ENCODE results near the gene ZNF175. TPM values are rescaled to one million over a fixed set of nuclear protein-coding genes. Genes with fewer than 3 reads are reported as not detected.
A peak's percentile ranks its signal among the peaks of the same experiment; 100 is the strongest.

ZNF175 gene
- total and polyA plus RNA-seq, 9 of the 15 experiments (the other 6 are each of a cell fraction or from before 2014, with no cell fraction given), result 3.7 to 37.9 (median 14.0) TPM

DNA sequence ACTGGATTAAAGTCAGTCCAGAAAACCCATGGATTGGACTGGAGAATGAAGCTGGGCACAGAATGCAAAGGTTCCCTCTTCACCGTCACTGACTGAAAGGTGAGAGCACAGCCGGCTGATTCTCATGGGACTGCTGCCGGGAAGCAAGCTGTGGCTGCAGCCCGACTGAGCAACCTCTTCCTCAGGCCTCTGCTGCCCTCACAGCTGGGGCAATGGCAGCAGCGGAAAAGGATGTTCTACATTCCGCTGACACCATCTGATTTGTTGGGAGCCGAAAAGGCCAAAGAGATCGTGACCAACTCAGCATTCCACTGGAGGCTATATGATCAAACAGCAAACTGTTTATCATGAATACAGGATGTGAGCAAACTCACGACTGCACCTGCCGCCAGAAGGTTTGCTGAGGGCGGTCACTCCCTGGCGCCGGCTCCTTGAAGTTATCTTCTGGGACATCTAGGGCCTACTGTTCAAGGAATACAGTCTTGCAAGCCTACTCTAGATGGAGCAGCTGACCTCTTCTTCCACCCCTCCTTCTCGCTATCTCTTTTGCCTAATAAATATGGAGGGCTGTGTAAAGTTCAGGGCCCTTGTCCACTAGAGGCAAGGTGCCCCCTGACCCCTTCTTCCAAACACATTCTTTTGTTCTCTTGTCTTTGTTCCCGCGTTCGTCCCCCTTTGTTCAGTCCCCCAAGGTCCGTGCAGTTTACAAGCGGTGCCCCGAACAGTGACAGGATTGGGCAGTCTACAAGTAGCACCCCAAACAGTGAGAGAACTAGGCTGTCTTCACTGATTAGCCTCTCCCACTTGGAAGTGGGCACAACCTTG, 20.0 kb upstream of the ZNF175 start (continued):
- TF ChIP-seq, protein P1, sequence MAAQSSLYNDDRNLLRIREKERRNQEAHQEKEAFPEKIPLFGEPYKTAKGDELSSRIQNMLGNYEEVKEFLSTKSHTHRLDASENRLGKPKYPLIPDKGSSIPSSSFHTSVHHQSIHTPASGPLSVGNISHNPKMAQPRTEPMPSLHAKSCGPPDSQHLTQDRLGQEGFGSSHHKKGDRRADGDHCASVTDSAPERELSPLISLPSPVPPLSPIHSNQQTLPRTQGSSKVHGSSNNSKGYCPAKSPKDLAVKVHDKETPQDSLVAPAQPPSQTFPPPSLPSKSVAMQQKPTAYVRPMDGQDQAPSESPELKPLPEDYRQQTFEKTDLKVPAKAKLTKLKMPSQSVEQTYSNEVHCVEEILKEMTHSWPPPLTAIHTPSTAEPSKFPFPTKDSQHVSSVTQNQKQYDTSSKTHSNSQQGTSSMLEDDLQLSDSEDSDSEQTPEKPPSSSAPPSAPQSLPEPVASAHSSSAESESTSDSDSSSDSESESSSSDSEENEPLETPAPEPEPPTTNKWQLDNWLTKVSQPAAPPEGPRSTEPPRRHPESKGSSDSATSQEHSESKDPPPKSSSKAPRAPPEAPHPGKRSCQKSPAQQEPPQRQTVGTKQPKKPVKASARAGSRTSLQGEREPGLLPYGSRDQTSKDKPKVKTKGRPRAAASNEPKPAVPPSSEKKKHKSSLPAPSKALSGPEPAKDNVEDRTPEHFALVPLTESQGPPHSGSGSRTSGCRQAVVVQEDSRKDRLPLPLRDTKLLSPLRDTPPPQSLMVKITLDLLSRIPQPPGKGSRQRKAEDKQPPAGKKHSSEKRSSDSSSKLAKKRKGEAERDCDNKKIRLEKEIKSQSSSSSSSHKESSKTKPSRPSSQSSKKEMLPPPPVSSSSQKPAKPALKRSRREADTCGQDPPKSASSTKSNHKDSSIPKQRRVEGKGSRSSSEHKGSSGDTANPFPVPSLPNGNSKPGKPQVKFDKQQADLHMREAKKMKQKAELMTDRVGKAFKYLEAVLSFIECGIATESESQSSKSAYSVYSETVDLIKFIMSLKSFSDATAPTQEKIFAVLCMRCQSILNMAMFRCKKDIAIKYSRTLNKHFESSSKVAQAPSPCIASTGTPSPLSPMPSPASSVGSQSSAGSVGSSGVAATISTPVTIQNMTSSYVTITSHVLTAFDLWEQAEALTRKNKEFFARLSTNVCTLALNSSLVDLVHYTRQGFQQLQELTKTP (IDR thresholded peaks at IDR 0.05; ENCODE audit: low read depth in 1 of 2, partially characterized antibody in 2 of 2), result peak in 1 of 2 experiments; percentile 46
- TF ChIP-seq CCNT2 (IDR thresholded peaks at IDR 0.05; ENCODE audit: borderline replicate concordance, extremely low read depth, insufficient read length, low read depth, low read length), result peak; percentile 10
- TF ChIP-seq TCF3 (CRISPR knock-in tag; IDR thresholded peaks at IDR 0.05), result peak; percentile 9
- TF ChIP-seq, protein P2, sequence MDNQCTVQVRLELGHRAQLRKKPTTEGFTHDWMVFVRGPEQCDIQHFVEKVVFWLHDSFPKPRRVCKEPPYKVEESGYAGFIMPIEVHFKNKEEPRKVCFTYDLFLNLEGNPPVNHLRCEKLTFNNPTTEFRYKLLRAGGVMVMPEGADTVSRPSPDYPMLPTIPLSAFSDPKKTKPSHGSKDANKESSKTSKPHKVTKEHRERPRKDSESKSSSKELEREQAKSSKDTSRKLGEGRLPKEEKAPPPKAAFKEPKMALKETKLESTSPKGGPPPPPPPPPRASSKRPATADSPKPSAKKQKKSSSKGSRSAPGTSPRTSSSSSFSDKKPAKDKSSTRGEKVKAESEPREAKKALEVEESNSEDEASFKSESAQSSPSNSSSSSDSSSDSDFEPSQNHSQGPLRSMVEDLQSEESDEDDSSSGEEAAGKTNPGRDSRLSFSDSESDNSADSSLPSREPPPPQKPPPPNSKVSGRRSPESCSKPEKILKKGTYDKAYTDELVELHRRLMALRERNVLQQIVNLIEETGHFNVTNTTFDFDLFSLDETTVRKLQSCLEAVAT (IDR thresholded peaks at IDR 0.05), result peak in 1 of 2 experiments; percentile 65; a peak in 2 of 4 replicates
- 0 out of 2 replicates have a peak, but pooled peaks have one; percentile 9 for TF ChIP-seq TCF7 (IDR thresholded peaks at IDR 0.05; ENCODE audit: borderline replicate concordance)
- TF ChIP-seq, protein P3, sequence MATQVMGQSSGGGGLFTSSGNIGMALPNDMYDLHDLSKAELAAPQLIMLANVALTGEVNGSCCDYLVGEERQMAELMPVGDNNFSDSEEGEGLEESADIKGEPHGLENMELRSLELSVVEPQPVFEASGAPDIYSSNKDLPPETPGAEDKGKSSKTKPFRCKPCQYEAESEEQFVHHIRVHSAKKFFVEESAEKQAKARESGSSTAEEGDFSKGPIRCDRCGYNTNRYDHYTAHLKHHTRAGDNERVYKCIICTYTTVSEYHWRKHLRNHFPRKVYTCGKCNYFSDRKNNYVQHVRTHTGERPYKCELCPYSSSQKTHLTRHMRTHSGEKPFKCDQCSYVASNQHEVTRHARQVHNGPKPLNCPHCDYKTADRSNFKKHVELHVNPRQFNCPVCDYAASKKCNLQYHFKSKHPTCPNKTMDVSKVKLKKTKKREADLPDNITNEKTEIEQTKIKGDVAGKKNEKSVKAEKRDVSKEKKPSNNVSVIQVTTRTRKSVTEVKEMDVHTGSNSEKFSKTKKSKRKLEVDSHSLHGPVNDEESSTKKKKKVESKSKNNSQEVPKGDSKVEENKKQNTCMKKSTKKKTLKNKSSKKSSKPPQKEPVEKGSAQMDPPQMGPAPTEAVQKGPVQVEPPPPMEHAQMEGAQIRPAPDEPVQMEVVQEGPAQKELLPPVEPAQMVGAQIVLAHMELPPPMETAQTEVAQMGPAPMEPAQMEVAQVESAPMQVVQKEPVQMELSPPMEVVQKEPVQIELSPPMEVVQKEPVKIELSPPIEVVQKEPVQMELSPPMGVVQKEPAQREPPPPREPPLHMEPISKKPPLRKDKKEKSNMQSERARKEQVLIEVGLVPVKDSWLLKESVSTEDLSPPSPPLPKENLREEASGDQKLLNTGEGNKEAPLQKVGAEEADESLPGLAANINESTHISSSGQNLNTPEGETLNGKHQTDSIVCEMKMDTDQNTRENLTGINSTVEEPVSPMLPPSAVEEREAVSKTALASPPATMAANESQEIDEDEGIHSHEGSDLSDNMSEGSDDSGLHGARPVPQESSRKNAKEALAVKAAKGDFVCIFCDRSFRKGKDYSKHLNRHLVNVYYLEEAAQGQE (IDR thresholded peaks at IDR 0.05; ENCODE audit: borderline replicate concordance), result peak; percentile 43; the same call in 1 of the 2 replicates
- TF ChIP-seq, protein P3 (CRISPR knock-in tag; IDR thresholded peaks at IDR 0.05; ENCODE audit: low read depth), result no peak; the same call in 1 of the 2 replicates
- TF ChIP-seq, protein P4, sequence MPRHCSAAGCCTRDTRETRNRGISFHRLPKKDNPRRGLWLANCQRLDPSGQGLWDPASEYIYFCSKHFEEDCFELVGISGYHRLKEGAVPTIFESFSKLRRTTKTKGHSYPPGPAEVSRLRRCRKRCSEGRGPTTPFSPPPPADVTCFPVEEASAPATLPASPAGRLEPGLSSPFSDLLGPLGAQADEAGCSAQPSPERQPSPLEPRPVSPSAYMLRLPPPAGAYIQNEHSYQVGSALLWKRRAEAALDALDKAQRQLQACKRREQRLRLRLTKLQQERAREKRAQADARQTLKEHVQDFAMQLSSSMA (CRISPR knock-in tag; IDR thresholded peaks at IDR 0.05), result peak; percentile 84; the same call in 1 of the 2 replicates
- TF ChIP-seq NCOR1 (IDR thresholded peaks at IDR 0.05), result peak; percentile 10; the same call in 1 of the 2 replicates
- peak; percentile 67; the same call in 1 of the 2 replicates for TF ChIP-seq GATA2 (CRISPR knock-in tag; IDR thresholded peaks at IDR 0.05)
- peak; percentile 30; the same call in 1 of the 2 replicates for TF ChIP-seq BHLHE40 (IDR thresholded peaks at IDR 0.05; ENCODE audit: low read length)

All from K562 (cell line).